Gastroesophageal sphincter (tissue), 3 donors: ENCODE measurements around the gene FNIP2.

Experiments used
- POLR2A ChIP-seq, 2 donors: fragments of 450-650 bp; IDR thresholded peaks; one replicate each; pipeline ENCODE4 v1.6.1; 2017; ENCODE audit warnings: antibody characterized with exemption in 2 of 2, mild to moderate bottlenecking in 2 of 2, moderate library complexity in 1 of 2
- POLR2AphosphoS5 ChIP-seq: sonication (generic); formaldehyde crosslinking; IDR thresholded peaks from one replicate; pipeline ENCODE4 v1.6.1; 2017; ENCODE audit warnings: antibody characterized with exemption
- TF ChIP-seq, protein P1 (sequence below), 4 experiments: fragments of 200-600 bp in 2 of 4; fragments of 450-650 bp in 2 of 4; sonication (generic) in 1 of 4; IDR thresholded peaks; one replicate each; pipeline ENCODE4 v1.5.1; 2017 to 2019; ENCODE audit warnings: antibody characterized with exemption in 4 of 4, mild to moderate bottlenecking in 2 of 4, moderate library complexity in 2 of 4

DNA sequence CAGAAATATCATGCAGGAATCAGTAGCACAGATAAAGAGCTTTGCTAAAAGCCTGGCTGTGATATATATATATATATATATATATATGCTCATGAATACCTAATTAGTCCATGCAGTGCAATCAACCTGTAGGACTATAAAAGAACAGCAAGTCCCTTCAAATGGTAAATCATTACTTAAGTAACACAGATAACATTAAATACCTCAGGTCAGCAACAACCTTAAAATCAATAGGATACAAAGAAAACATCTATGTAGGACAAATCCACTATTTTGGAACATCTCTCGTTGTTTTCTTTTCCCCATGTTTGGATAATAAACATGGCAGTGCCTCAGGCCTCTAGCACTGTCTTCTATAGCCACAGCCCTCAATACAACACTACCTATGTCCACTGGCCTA lies 106.6 kb downstream of the FNIP2 start:
- TF ChIP-seq, protein P1, sequence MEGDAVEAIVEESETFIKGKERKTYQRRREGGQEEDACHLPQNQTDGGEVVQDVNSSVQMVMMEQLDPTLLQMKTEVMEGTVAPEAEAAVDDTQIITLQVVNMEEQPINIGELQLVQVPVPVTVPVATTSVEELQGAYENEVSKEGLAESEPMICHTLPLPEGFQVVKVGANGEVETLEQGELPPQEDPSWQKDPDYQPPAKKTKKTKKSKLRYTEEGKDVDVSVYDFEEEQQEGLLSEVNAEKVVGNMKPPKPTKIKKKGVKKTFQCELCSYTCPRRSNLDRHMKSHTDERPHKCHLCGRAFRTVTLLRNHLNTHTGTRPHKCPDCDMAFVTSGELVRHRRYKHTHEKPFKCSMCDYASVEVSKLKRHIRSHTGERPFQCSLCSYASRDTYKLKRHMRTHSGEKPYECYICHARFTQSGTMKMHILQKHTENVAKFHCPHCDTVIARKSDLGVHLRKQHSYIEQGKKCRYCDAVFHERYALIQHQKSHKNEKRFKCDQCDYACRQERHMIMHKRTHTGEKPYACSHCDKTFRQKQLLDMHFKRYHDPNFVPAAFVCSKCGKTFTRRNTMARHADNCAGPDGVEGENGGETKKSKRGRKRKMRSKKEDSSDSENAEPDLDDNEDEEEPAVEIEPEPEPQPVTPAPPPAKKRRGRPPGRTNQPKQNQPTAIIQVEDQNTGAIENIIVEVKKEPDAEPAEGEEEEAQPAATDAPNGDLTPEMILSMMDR (IDR thresholded peaks at IDR 0.05), result no peak
- TF ChIP-seq POLR2AphosphoS5, result no peak
- no peak for TF ChIP-seq POLR2A (IDR thresholded peaks at IDR 0.05)
